CD8-positive, alpha-beta memory T cell (primary cell): ENCODE results near the gene AGRP. TPM values are rescaled to one million over a fixed set of nuclear protein-coding genes. Genes with fewer than 3 reads are reported as not detected.

Experiments used
- CTCF ChIA-PET: fragments of 350-600 bp; sonication (Branson Sonifier 250); formaldehyde crosslinking; loops from one replicate; lab custom pipeline; 2021; ENCODE audit warnings: antibody characterized with exemption; lab: Charles Lee
- POLR2A ChIA-PET: fragments of 350-600 bp; sonication (Branson Sonifier 250); formaldehyde crosslinking; loops from one replicate; lab custom pipeline; 2021; ENCODE audit warnings: antibody characterized with exemption; lab: Charles Lee
- DNase-seq, 5 donors: peaks; one replicate each; pipeline versions ENCODE4 v3.0.0 to v3.0.0-alpha.2; 2020 to 2022; ENCODE audit warnings: mixed read lengths in 1 of 5
- H3K27ac ChIP-seq: one replicate; pipeline ENCODE4 v1.7.0; 2013; ENCODE audit warnings: low read depth, mild to moderate bottlenecking, low read length, moderate library complexity
- H3K27me3 ChIP-seq: 2 replicates; pipeline ENCODE4 v1.7.0; 2013; ENCODE audit warnings: low read length, mild to moderate bottlenecking; ENCODE audit not compliant: insufficient read depth, poor library complexity, severe bottlenecking
- H3K36me3 ChIP-seq: 2 replicates; pipeline ENCODE4 v1.7.0; 2013; ENCODE audit warnings: mild to moderate bottlenecking, low read length, moderate library complexity; ENCODE audit not compliant: insufficient read depth
- H3K4me1 ChIP-seq: 2 replicates; pipeline ENCODE4 v1.7.0; 2013; ENCODE audit warnings: mild to moderate bottlenecking, low read length, moderate library complexity; ENCODE audit not compliant: insufficient read depth
- H3K4me3 ChIP-seq: 2 replicates; pipeline ENCODE4 v1.7.0; 2013; ENCODE audit warnings: mild to moderate bottlenecking, low read length
- H3K9me3 ChIP-seq: 2 replicates; pipeline ENCODE4 v1.7.0; 2013; ENCODE audit warnings: mild to moderate bottlenecking, low read length
- H3K27ac Mint-ChIP-seq, 8 donors: one replicate each; pipeline ENCODE4 v1.8.0; 2020 to 2021; ENCODE audit warnings: mixed read lengths in 8 of 8, mild to moderate bottlenecking in 6 of 8, inconsistent platforms in 3 of 8, moderate library complexity in 3 of 8
- H3K27me3 Mint-ChIP-seq, 2 donors: one replicate each; pipeline ENCODE4 v1.8.0; 2020 to 2021; ENCODE audit warnings: mixed read lengths in 2 of 2, mild to moderate bottlenecking in 1 of 2, moderate library complexity in 1 of 2
- H3K36me3 Mint-ChIP-seq, 3 donors: one replicate each; pipeline ENCODE4 v1.8.0; 2020 to 2021; ENCODE audit warnings: mixed read lengths in 3 of 3, inconsistent platforms in 1 of 3, mild to moderate bottlenecking in 1 of 3
- H3K4me1 Mint-ChIP-seq, 3 donors: one replicate each; pipeline ENCODE4 v1.8.0; 2020 to 2021; ENCODE audit warnings: mixed read lengths in 3 of 3, inconsistent platforms in 1 of 3, mild to moderate bottlenecking in 1 of 3
- H3K4me3 Mint-ChIP-seq, 7 donors: one replicate each; pipeline ENCODE4 v1.8.0; 2020 to 2021; ENCODE audit warnings: mixed read lengths in 7 of 7, mild to moderate bottlenecking in 6 of 7, moderate library complexity in 4 of 7, inconsistent platforms in 2 of 7
- H3K9me3 Mint-ChIP-seq, 5 donors: one replicate each; pipeline ENCODE4 v1.8.0; 2020 to 2022; ENCODE audit warnings: mixed read lengths in 5 of 5, mild to moderate bottlenecking in 3 of 5, moderate library complexity in 2 of 5, inconsistent platforms in 1 of 5
- polyA plus RNA-seq: library from polyadenylated mRNA; unstranded; fragments of 300-500 nt; fragmentation: Illumina TruSeq; gene quantifications from one replicate; pipeline ENCODE4 v1.2.3, GENCODE V29; 2021
- total RNA-seq, 2 experiments: library from RNA; stranded (reverse); gene quantifications; one replicate each; pipeline ENCODE4 v1.2.3, GENCODE V29; 2021

AGRP gene
- total and polyA plus RNA-seq, 3 experiments from 2014 or later: not detected

DNA sequence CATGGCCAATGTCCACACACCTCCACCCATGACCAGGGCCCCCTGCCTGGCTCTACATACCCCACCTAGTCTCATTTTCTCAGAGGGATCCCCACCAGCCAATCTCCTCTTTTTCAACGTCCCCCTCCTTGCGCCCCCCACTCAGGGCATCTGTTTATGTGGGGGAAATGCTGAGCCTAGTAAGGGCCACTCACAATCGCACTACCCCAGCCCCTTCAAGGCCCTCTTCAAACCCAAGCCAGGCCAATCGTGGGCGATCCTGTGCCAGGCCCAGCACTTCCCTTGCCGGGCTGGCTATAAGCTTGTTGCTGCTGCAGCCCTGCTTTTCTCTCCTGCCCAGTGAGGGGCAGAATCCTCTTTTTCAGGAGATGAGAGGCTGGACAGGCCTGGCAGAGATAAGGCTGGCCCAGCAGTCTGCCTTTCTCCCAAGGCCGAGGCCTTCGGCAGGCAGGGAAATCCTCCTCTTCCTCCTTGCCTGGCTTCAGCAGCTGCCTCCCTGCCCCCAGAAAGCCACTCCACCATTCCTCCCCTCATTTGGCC is 36.3 kb downstream of the AGRP start:
- H3K4me1 Mint-ChIP-seq: peaks cover 5 to 12% (median 7%) of the 10 kb centered on the region in 3 donors
- H3K36me3 Mint-ChIP-seq: peaks cover 3 to 72% (median 6%) of the 10 kb centered on the region in 3 donors
- ChIA-PET POLR2A (no interaction called here), CTCF (interaction anchor here (1.1 kb wide), 1 partner anchor 14 kb away, joined by 3 read pairs; no protein-coding TSS in a partner anchor)
- Histone ChIP-seq H3K4me1 (no peaks in the 10 kb centered on the region), H3K9me3 (no peaks in the 10 kb centered on the region), H3K27ac (no peak overlapping the region), H3K27me3 (no peaks in the 10 kb centered on the region), H3K4me3 (no peak overlapping the region), H3K36me3 (peaks cover 14% of the 10 kb centered on the region)
- H3K9me3 Mint-ChIP-seq: no peaks in the 10 kb centered on the region
- no peak for DNase-seq
- H3K27ac Mint-ChIP-seq: peak overlapping the region in 1 of 8 donors; percentile 34
- peak overlapping the region in 1 of 7 donors; percentile 80 for H3K4me3 Mint-ChIP-seq
- H3K27me3 Mint-ChIP-seq: no peaks in the 10 kb centered on the region

DNA sequence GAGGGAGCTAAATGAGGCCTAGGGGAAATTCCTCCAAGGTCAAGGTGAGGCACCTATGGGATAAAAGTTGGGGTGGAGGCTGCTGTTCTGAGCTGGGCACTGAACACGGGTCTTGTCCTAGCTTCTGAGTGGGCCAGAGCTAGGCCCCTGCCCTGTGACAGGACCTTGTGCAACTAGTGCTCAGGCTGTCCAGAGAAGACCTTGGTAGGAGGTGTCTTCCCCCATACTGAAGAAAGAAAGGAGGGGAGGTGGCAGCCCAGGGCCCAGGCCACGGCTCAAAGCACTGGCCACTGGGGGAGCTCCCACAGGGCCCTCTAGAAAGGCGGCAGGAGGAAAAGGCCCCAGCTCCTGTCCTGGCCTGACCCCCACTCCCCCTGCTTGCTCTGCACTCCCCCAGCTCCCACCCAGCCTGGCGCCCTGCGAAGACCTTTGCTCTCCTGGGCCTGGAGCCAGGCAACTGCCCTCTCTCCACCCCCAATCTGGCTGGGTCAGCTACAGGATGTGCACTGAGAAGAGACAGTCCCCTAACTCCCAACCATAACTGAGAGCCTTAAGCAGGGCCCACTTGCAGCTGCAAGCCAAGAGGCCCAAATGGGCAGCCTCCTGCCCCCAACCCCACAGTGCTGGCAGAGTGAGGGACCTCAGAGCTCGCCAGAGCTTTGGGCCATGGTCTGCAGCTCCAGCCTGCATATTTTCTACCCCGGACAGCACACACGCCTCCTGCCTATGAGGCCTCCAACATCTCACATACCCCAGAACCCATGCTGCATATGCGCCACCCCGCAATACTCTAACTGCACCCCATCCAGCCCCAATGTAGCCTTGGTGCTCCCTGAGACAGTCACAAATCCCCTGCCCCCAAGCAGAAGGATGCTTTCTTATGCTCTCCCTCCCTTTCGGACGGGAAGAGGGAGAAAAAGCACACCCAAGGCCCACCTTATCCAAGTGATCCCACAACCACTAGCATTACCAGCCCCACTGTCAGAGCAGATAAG is 37.1 kb downstream of the AGRP start:
- Mint-ChIP-seq H3K4me3 (peak overlapping the region in 1 of 7 donors; percentile 80), H3K36me3 (peaks cover 3 to 70% (median 6%) of the 10 kb centered on the region in 3 donors), H3K9me3 (no peaks in the 10 kb centered on the region), H3K27me3 (no peaks in the 10 kb centered on the region), H3K27ac (peak overlapping the region in 1 of 8 donors; percentile 34), H3K4me1 (peaks cover 5 to 12% (median 7%) of the 10 kb centered on the region in 3 donors)
- Histone ChIP-seq H3K27ac (no peak overlapping the region), H3K4me3 (no peak overlapping the region), H3K27me3 (no peaks in the 10 kb centered on the region), H3K36me3 (peaks cover 14% of the 10 kb centered on the region), H3K4me1 (no peaks in the 10 kb centered on the region), H3K9me3 (no peaks in the 10 kb centered on the region)
- DNase-seq: no peak
- CTCF ChIA-PET: interaction anchor here (0.8 to 1.3 kb wide), 6 partner anchors 15 to 75 kb away, joined by 3 to 4 read pairs (median 3); no protein-coding TSS in a partner anchor
- POLR2A ChIA-PET: no interaction called here

DNA sequence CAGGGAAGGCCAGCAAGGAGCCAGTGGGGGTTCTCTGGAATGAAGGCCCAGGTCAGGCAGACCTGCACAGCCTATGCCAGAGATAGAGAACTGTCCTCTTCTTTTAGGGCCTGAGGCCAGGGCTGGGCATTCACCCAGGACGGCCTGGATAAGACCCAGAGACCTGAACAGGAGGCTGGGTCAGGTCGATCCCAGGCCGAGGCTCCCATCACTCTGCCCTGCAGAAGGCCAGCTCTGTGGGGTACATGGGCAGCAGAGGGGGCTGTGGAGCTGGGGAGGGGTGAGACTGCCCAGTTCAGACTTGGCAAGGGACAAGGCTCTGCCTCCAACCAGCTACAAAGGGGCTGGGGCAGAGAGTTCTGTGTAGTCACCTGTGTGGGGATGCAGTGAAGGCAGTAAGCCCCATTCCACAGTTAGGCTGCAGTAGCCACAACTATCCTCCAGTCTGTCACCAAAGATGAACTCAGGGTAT is 37.9 kb downstream of the AGRP start:
- H3K27me3 Mint-ChIP-seq: no peaks in the 10 kb centered on the region
- CTCF ChIA-PET: interaction anchor here (0.8 to 1.3 kb wide), 5 partner anchors 18 to 75 kb away, joined by 3 to 4 read pairs (median 3); no protein-coding TSS in a partner anchor

DNA sequence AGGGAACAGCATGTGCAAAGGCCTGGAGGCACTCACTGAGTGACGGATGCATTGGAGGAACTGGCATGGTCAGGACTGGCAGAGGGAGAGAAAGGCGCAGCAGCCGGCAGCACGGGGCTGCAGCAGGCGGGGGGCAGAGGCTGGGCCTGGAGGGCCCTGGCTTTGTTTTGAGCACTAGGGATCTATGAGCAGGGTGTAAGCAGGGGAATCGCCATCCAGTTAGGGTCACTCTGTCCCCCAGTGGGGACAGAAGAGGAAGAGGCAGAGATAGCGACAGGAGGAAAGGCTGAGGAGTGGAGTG is 38.3 kb downstream of the AGRP start:
- H3K27ac Mint-ChIP-seq: peak overlapping the region in 1 of 8 donors; percentile 22
- H3K9me3 Mint-ChIP-seq: no peaks in the 10 kb centered on the region
- no peak for DNase-seq
- Histone ChIP-seq H3K36me3 (peaks cover 14% of the 10 kb centered on the region), H3K27me3 (no peaks in the 10 kb centered on the region), H3K27ac (no peak overlapping the region), H3K4me3 (no peak overlapping the region), H3K9me3 (no peaks in the 10 kb centered on the region), H3K4me1 (no peaks in the 10 kb centered on the region)
- POLR2A ChIA-PET: no interaction called here
- H3K4me1 Mint-ChIP-seq: peaks cover 5 to 8% (median 7%) of the 10 kb centered on the region in 3 donors
- CTCF ChIA-PET: interaction anchor here (0.9 to 1.3 kb wide), 2 partner anchors 17 to 18 kb away, joined by 3 to 4 read pairs; no protein-coding TSS in a partner anchor
- H3K36me3 Mint-ChIP-seq: peaks cover 0 to 69% (median 2%) of the 10 kb centered on the region in 3 donors
- no peak overlapping the region for H3K4me3 Mint-ChIP-seq
- H3K27me3 Mint-ChIP-seq: no peaks in the 10 kb centered on the region

More for the DNA sequence above, 37.9 kb downstream of the AGRP start:
- no peak overlapping the region for H3K4me3 ChIP-seq
- Mint-ChIP-seq H3K4me3 (no peak overlapping the region), H3K4me1 (peaks cover 5 to 9% (median 7%) of the 10 kb centered on the region in 3 donors), H3K27ac (peak overlapping the region in 1 of 8 donors; percentile 22), H3K9me3 (no peaks in the 10 kb centered on the region), H3K36me3 (peaks cover 0 to 69% (median 6%) of the 10 kb centered on the region in 3 donors)
- no peaks in the 10 kb centered on the region for H3K27me3 ChIP-seq
- no peak overlapping the region for H3K27ac ChIP-seq
- peaks cover 14% of the 10 kb centered on the region for H3K36me3 ChIP-seq
- no peaks in the 10 kb centered on the region for H3K9me3 ChIP-seq
- DNase-seq: no peak
- POLR2A ChIA-PET: no interaction called here
- H3K4me1 ChIP-seq: no peaks in the 10 kb centered on the region

DNA sequence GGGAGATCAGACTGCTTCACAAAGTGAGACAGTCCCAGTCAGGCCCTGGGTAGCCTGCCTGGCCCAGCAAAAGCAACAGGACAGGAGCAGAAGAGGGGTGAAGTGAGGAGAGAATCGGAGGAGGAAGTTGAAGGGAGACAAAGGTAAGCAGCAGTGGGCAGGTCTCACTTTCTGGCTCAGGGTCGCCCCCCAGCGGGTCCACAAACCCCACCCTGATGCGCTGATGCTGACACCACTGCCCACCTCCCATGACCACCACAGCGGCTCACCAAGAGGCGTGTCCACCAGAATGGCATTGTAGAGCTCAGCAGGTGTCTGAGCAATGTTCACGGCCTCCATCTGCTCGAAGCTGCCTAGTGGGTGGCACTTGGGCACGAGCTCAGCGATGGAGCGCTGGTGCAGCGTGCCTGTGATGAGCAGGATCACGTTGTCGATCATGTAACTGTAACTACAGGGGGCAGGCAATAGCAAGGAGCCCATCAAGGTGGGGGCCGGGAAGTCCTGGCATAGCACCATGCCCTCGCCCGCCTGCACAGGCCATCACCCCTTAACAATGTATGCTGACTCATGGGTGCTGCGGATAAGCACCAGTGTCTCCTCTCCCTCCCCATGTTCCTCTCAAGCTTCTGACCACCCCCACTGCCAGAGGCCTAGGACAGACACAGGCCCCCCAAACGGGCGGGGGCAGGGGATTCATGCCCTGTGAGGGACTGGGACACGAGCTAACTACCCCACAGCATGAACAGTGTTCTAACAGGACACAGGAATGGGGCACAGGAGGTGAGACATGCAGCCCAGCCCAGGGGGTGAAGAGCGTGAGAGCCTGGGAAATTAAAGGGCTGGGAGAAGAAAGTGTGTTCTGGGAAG is 38.9 kb downstream of the AGRP start:
- Mint-ChIP-seq H3K27ac (peak overlapping the region in 3 of 8 donors; percentile 19 to 22 (median 22)), H3K9me3 (no peaks in the 10 kb centered on the region), H3K4me1 (peaks cover 5 to 8% (median 7%) of the 10 kb centered on the region in 3 donors), H3K27me3 (no peaks in the 10 kb centered on the region), H3K36me3 (peaks cover 0 to 70% (median 2%) of the 10 kb centered on the region in 3 donors), H3K4me3 (no peak overlapping the region)
- DNase-seq: no peak
- Histone ChIP-seq H3K4me3 (no peak overlapping the region), H3K36me3 (peaks cover 14% of the 10 kb centered on the region), H3K4me1 (no peaks in the 10 kb centered on the region), H3K27ac (no peak overlapping the region), H3K27me3 (no peaks in the 10 kb centered on the region), H3K9me3 (no peaks in the 10 kb centered on the region)
- ChIA-PET POLR2A (no interaction called here), CTCF (interaction anchor here (1.3 kb wide), 1 partner anchor 18 kb away, joined by 3 read pairs; no protein-coding TSS in a partner anchor)

DNA sequence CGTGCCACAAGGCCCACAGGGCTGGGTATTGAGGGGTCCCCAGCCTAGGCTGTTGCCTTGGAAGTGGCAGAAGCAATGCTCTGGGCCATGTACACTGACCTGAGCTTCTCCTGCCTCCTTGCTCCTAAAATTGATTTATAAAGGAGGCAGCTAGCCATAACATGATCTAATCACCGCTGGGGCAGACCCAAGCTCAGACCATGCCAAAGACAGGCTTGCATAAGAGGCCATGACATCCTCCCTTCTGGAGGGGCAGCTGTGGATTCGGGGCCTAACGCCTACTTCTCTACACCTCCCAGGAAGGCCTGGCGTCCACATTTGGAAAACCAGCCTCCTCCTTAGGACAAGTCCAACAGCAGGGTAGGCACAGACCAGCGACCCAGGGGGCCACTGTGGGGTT is 40.1 kb downstream of the AGRP start:
- no peak for DNase-seq
- H3K4me1 ChIP-seq: no peaks in the 10 kb centered on the region
- H3K27me3 ChIP-seq: no peaks in the 10 kb centered on the region
- no peak overlapping the region for H3K27ac Mint-ChIP-seq
- H3K9me3 ChIP-seq: no peaks in the 10 kb centered on the region
- H3K9me3 Mint-ChIP-seq: no peaks in the 10 kb centered on the region
- ChIA-PET POLR2A (no interaction called here), CTCF (no interaction called here)
- H3K4me3 Mint-ChIP-seq: no peak overlapping the region
- no peak overlapping the region for H3K4me3 ChIP-seq
- H3K36me3 Mint-ChIP-seq: peaks cover 0 to 78% (median 0%) of the 10 kb centered on the region in 3 donors
- peaks cover 14% of the 10 kb centered on the region for H3K36me3 ChIP-seq
- H3K27ac ChIP-seq: no peak overlapping the region
- peaks cover 3 to 5% (median 4%) of the 10 kb centered on the region in 3 donors for H3K4me1 Mint-ChIP-seq
- no peaks in the 10 kb centered on the region for H3K27me3 Mint-ChIP-seq

DNA sequence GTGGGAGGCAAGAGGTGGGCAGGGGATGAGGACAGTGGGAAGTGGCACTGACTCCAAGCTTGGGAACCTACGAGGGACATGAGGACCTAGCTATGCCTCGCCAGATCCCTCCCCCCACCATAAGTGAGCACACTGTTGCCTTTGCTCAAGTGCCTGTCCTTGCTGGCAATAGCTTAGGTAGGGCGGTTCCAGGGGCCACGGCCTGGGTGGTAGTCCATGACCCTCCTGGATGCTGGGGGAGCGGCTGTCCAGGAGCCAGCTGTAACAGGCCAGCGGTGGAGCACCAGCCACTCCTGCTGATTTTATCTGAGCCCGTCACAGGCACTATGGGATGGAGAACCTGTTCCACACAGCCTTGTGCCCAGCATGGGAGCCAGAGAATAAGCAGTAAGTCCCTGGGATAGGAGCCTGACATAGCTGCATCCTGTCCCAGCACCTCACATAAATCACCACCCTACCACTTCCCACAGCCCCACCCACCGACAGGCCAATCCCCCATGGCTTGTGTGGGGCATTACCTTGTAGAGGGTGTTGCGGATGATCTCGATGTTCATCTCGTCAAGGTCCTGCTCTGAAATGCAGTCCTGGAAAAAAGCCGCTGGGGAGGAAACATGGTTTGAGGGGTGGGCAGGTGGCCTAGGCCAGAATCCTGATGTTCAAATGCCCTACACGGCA is 40.6 kb downstream of the AGRP start:
- Histone ChIP-seq H3K9me3 (no peaks in the 10 kb centered on the region), H3K27me3 (no peaks in the 10 kb centered on the region), H3K36me3 (peaks cover 14% of the 10 kb centered on the region), H3K4me3 (no peak overlapping the region), H3K27ac (no peak overlapping the region), H3K4me1 (no peaks in the 10 kb centered on the region)
- POLR2A ChIA-PET: no interaction called here
- Mint-ChIP-seq H3K9me3 (no peaks in the 10 kb centered on the region), H3K4me1 (peaks cover 3 to 5% (median 4%) of the 10 kb centered on the region in 3 donors), H3K27ac (no peak overlapping the region), H3K27me3 (no peaks in the 10 kb centered on the region), H3K4me3 (no peak overlapping the region), H3K36me3 (peaks cover 0 to 81% (median 0%) of the 10 kb centered on the region in 3 donors)
- CTCF ChIA-PET: interaction anchor here (0.7 kb wide), 1 partner anchor 197 kb away, joined by 3 read pairs; no protein-coding TSS in a partner anchor
- no peak for DNase-seq
